Measurements from ENCODE around the gene CRELD2.

The CRELD2 gene

DNA sequence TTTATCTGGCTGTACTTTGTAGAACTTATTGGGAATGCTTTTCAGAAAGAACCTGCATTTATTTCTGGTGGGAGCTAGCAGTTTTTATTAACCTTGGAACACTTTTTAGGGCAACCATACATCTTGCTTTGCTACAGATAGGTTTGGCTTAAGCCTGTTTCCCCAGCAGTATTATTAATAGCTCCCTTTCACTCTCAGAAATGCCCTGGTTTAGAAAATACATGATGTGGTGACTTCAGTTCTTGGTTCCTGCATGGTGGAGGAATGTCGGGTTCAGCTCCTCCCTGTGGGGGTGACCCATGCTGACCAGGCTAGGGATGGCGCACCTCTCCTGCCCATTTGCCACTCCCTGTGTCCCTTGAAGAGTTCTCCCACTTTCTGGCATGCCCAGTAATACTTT lies 36.6 kb upstream of the CRELD2 start:
- Histone ChIP-seq H3K4me1 (ENCODE audit: control insufficient read depth, insufficient read depth, low read length) (no peaks in the 10 kb centered on the region), H3K4me3 (ENCODE audit: low read depth, low read length) (no peak overlapping the region), H3K36me3 (ENCODE audit: control insufficient read depth, insufficient read depth, low read length) (peaks cover 22% of the 10 kb centered on the region), H3K9ac (ENCODE audit: low read depth, low read length) (no peak overlapping the region), H3K9me3 (ENCODE audit: control insufficient read depth, insufficient read depth, low read length) (no peaks in the 10 kb centered on the region), H3K27me3 (ENCODE audit: control insufficient read depth, insufficient read depth, low read length) (no peaks in the 10 kb centered on the region)

- H3K9ac ChIP-seq (ENCODE audit: low read depth, low read length), result no peak overlapping the region
- no peaks in the 10 kb centered on the region for H3K9me3 ChIP-seq (ENCODE audit: control insufficient read depth, insufficient read depth, low read length)
- H3K4me1 ChIP-seq (ENCODE audit: control insufficient read depth, insufficient read depth, low read length), result no peaks in the 10 kb centered on the region
- H3K27me3 ChIP-seq (ENCODE audit: control insufficient read depth, insufficient read depth, low read length), result no peaks in the 10 kb centered on the region
- no peak overlapping the region for H3K4me3 ChIP-seq (ENCODE audit: low read depth, low read length)
- peaks cover 24% of the 10 kb centered on the region for H3K36me3 ChIP-seq (ENCODE audit: control insufficient read depth, insufficient read depth, low read length)
Measured at GRCh38 chr22:49882519-49883293, 35.7 kb upstream of the CRELD2 start.

- H3K9me3 ChIP-seq (ENCODE audit: control insufficient read depth, insufficient read depth, low read length), result no peaks in the 10 kb centered on the region
- H3K9ac ChIP-seq (ENCODE audit: low read depth, low read length), result no peak overlapping the region
- H3K27me3 ChIP-seq (ENCODE audit: control insufficient read depth, insufficient read depth, low read length), result no peaks in the 10 kb centered on the region
- no peak overlapping the region for H3K4me3 ChIP-seq (ENCODE audit: low read depth, low read length)
- peaks cover 24% of the 10 kb centered on the region for H3K36me3 ChIP-seq (ENCODE audit: control insufficient read depth, insufficient read depth, low read length)
- no peaks in the 10 kb centered on the region for H3K4me1 ChIP-seq (ENCODE audit: control insufficient read depth, insufficient read depth, low read length)
Measured at GRCh38 chr22:49883294-49883640, 35.2 kb upstream of the CRELD2 start.

DNA sequence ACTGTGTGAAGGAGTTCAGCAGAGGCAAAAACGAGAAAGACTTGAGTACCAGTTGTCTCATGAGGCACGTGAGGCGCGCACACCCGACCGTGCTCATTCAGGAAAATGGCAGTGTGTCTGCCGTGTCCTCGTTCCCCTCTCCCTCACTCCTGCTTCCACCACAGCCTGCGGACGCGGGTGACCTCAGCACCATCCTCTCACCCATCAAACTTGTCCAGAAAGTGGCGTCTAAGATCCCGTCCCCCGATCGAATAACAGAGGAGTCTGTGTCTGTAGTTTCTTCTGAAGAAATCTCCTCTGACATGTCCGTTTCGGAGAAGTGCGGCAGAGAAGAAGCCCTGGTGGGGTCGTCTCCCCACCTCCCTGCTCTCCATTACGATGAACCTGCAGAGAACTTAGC lies 34.4 kb upstream of the CRELD2 start:
- no peak overlapping the region for H3K9ac ChIP-seq (ENCODE audit: low read depth, low read length)
- H3K9me3 ChIP-seq (ENCODE audit: control insufficient read depth, insufficient read depth, low read length), result no peaks in the 10 kb centered on the region
- no peak overlapping the region for H3K4me3 ChIP-seq (ENCODE audit: low read depth, low read length)
- H3K36me3 ChIP-seq (ENCODE audit: control insufficient read depth, insufficient read depth, low read length), result peaks cover 24% of the 10 kb centered on the region
- no peaks in the 10 kb centered on the region for H3K27me3 ChIP-seq (ENCODE audit: control insufficient read depth, insufficient read depth, low read length)
- no peaks in the 10 kb centered on the region for H3K4me1 ChIP-seq (ENCODE audit: control insufficient read depth, insufficient read depth, low read length)

DNA sequence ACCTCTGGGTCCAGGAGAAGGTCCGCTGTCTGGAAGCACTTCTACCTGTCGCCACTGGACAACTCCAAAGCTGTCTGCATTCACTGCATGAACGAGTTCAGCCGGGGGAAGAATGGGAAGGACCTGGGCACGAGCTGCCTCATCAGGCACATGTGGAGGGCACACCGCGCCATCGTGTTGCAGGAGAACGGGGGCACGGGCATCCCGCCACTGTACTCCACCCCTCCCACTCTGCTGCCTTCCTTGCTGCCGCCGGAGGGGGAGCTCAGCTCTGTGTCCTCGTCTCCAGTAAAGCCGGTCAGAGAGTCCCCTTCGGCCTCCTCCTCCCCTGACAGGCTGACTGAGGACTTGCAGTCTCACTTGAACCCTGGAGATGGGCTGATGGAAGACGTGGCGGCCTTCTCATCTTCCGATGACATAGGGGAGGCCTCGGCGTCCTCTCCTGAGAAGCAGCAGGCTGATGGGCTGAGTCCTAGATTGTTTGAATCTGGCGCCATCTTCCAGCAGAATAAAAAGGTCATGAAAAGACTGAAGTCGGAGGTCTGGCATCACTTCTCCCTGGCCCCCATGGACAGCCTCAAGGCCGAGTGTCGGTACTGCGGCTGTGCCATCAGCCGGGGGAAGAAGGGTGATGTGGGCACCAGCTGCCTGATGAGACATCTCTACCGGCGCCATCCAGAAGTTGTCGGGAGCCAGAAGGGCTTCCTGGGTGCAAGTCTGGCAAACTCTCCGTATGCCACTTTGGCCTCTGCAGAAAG lies 33.8 kb upstream of the CRELD2 start:
- Histone ChIP-seq H3K27me3 (ENCODE audit: control insufficient read depth, insufficient read depth, low read length) (no peaks in the 10 kb centered on the region), H3K36me3 (ENCODE audit: control insufficient read depth, insufficient read depth, low read length) (peaks cover 30% of the 10 kb centered on the region)

GRCh38 chr22:49885281-49885680 lies 33.2 kb upstream of the CRELD2 start:
- H3K27me3 ChIP-seq (ENCODE audit: control insufficient read depth, insufficient read depth, low read length), result no peaks in the 10 kb centered on the region
- H3K36me3 ChIP-seq (ENCODE audit: control insufficient read depth, insufficient read depth, low read length), result peaks cover 30% of the 10 kb centered on the region
- H3K9me3 ChIP-seq (ENCODE audit: control insufficient read depth, insufficient read depth, low read length), result no peaks in the 10 kb centered on the region
- H3K4me1 ChIP-seq (ENCODE audit: control insufficient read depth, insufficient read depth, low read length), result no peaks in the 10 kb centered on the region
- H3K4me3 ChIP-seq (ENCODE audit: low read depth, low read length), result no peak overlapping the region
- H3K9ac ChIP-seq (ENCODE audit: low read depth, low read length), result no peak overlapping the region

More for the DNA sequence above, 33.8 kb upstream of the CRELD2 start:
- Histone ChIP-seq H3K9me3 (ENCODE audit: control insufficient read depth, insufficient read depth, low read length) (no peaks in the 10 kb centered on the region), H3K9ac (ENCODE audit: low read depth, low read length) (no peak overlapping the region), H3K4me3 (ENCODE audit: low read depth, low read length) (no peak overlapping the region), H3K4me1 (ENCODE audit: control insufficient read depth, insufficient read depth, low read length) (no peaks in the 10 kb centered on the region)

DNA sequence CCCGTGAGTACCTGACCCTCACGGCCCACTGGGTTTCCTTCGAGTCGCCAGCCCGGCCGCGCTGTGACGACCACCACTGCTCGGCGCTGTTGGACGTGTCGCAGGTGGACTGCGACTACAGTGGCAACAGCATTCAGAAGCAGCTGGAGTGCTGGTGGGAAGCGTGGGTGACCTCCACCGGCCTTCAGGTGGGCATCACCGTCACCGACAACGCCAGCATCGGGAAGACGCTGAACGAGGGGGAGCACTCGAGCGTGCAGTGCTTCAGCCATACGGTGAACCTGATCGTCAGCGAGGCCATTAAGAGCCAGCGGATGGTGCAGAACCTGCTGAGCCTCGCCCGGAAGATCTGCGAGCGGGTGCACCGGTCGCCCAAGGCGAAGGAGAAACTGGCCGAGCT lies 32.6 kb upstream of the CRELD2 start:
- no peaks in the 10 kb centered on the region for H3K4me1 ChIP-seq (ENCODE audit: control insufficient read depth, insufficient read depth, low read length)
- no peak overlapping the region for H3K4me3 ChIP-seq (ENCODE audit: low read depth, low read length)
- H3K9me3 ChIP-seq (ENCODE audit: control insufficient read depth, insufficient read depth, low read length), result no peaks in the 10 kb centered on the region
- no peaks in the 10 kb centered on the region for H3K27me3 ChIP-seq (ENCODE audit: control insufficient read depth, insufficient read depth, low read length)
- H3K9ac ChIP-seq (ENCODE audit: low read depth, low read length), result no peak overlapping the region
- H3K36me3 ChIP-seq (ENCODE audit: control insufficient read depth, insufficient read depth, low read length), result peaks cover 30% of the 10 kb centered on the region

- Histone ChIP-seq H3K36me3 (ENCODE audit: control insufficient read depth, insufficient read depth, low read length) (peaks cover 30% of the 10 kb centered on the region), H3K4me1 (ENCODE audit: control insufficient read depth, insufficient read depth, low read length) (no peaks in the 10 kb centered on the region), H3K9ac (ENCODE audit: low read depth, low read length) (no peak overlapping the region), H3K9me3 (ENCODE audit: control insufficient read depth, insufficient read depth, low read length) (no peaks in the 10 kb centered on the region), H3K4me3 (ENCODE audit: low read depth, low read length) (no peak overlapping the region), H3K27me3 (ENCODE audit: control insufficient read depth, insufficient read depth, low read length) (no peaks in the 10 kb centered on the region)
Measured at GRCh38 chr22:49886346-49887063, 31.9 kb upstream of the CRELD2 start.

DNA sequence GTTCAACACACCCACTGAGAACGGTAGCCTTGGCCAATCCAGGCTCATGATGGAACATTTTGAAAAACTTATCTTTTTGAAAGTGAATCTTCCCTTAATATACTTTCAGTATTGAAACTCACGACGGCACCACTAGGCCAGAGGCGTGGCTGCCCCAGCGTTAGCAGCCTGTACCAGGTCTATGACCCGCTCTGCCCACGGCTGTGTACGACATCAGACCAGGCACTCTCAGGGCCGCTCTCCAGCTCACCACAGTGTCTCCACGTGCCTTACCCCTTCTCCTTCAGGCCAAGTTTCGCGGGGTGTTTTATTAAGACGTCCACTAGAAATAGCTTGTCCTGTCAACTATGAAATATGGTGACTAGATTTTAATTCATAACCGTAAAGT lies 31.4 kb upstream of the CRELD2 start:
- Histone ChIP-seq H3K4me3 (ENCODE audit: low read depth, low read length) (no peak overlapping the region), H3K9me3 (ENCODE audit: control insufficient read depth, insufficient read depth, low read length) (no peaks in the 10 kb centered on the region), H3K9ac (ENCODE audit: low read depth, low read length) (no peak overlapping the region), H3K4me1 (ENCODE audit: control insufficient read depth, insufficient read depth, low read length) (no peaks in the 10 kb centered on the region), H3K27me3 (ENCODE audit: control insufficient read depth, insufficient read depth, low read length) (no peaks in the 10 kb centered on the region), H3K36me3 (ENCODE audit: control insufficient read depth, insufficient read depth, low read length) (peaks cover 30% of the 10 kb centered on the region)

DNA sequence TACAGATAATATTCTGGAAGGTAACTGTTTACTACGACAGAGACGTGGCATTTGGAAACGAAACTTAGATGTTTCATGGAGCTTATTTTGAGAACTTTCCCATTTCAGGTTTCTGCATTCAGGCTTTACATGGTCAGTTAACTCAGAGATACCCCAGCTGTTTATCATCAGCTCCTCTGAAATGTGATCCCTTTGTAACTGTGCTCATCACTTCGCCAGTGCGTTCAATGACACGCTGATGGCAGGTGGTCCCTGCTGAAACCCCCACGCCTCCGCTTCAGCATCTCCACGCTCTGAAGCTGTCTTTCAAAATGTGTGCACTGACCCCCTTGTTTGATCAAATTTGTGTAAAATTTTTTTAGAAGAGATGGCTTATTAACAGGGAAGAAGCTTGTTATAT lies 30.7 kb upstream of the CRELD2 start:
- Histone ChIP-seq H3K9ac (ENCODE audit: low read depth, low read length) (no peak overlapping the region), H3K27me3 (ENCODE audit: control insufficient read depth, insufficient read depth, low read length) (no peaks in the 10 kb centered on the region), H3K36me3 (ENCODE audit: control insufficient read depth, insufficient read depth, low read length) (peaks cover 30% of the 10 kb centered on the region), H3K9me3 (ENCODE audit: control insufficient read depth, insufficient read depth, low read length) (no peaks in the 10 kb centered on the region), H3K4me3 (ENCODE audit: low read depth, low read length) (no peak overlapping the region), H3K4me1 (ENCODE audit: control insufficient read depth, insufficient read depth, low read length) (no peaks in the 10 kb centered on the region)

DNA sequence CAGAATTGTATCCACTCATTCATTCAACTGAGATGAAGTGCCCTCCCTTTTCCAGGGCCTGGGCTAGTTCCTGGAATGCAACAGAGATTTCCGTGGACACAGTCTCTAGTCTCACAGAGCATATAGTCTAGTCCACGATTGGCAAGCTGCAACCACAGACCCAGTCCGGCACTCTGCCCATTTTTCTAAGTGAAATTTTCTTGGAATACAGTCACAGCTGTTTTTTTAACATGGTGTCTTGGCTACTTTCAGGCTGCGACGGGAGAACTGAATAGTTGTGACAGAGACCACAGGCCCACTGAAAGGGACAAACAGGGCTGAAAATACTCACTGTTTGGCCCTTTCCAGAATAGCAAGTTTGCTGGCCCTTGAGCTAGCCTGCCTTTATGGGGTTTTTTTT lies 29.4 kb upstream of the CRELD2 start:
- H3K27me3 ChIP-seq (ENCODE audit: control insufficient read depth, insufficient read depth, low read length), result no peaks in the 10 kb centered on the region
- H3K4me1 ChIP-seq (ENCODE audit: control insufficient read depth, insufficient read depth, low read length), result no peaks in the 10 kb centered on the region
- no peaks in the 10 kb centered on the region for H3K9me3 ChIP-seq (ENCODE audit: control insufficient read depth, insufficient read depth, low read length)
- H3K9ac ChIP-seq (ENCODE audit: low read depth, low read length), result no peak overlapping the region
- H3K4me3 ChIP-seq (ENCODE audit: low read depth, low read length), result no peak overlapping the region
- peaks cover 27% of the 10 kb centered on the region for H3K36me3 ChIP-seq (ENCODE audit: control insufficient read depth, insufficient read depth, low read length)
